ENCODE data around the gene CYSLTR1.
"Not testable (repeated sequence)": the region's sequence is repeated elsewhere in the genome, so short reads cannot be mapped to it uniquely, and the experiment has no call there.

The CYSLTR1 gene

GRCh38 chrX:78316265-78316664 is 11.1 kb downstream of the CYSLTR1 start:
- Histone ChIP-seq H3K4me3 (ENCODE audit: low read length) (no peak overlapping the region), H3K36me3 (ENCODE audit: insufficient read depth, low read length) (no peaks in the 10 kb centered on the region), H3K9me3 (ENCODE audit: low read length) (no peaks in the 10 kb centered on the region), H3K27me3 (ENCODE audit: insufficient read depth, low read length) (no peaks in the 10 kb centered on the region), H3K4me1 (ENCODE audit: insufficient read depth, low read length) (no peaks in the 10 kb centered on the region), H2AFZ (ENCODE audit: low read depth, low read length) (no peak overlapping the region)

- H2AFZ ChIP-seq (ENCODE audit: low read depth, low read length): no peak overlapping the region
- H3K4me3 ChIP-seq (ENCODE audit: low read length): no peak overlapping the region
- H3K36me3 ChIP-seq (ENCODE audit: insufficient read depth, low read length): no peaks in the 10 kb centered on the region
- H3K9me3 ChIP-seq (ENCODE audit: low read length): no peaks in the 10 kb centered on the region
- no peaks in the 10 kb centered on the region for H3K27me3 ChIP-seq (ENCODE audit: insufficient read depth, low read length)
- no peaks in the 10 kb centered on the region for H3K4me1 ChIP-seq (ENCODE audit: insufficient read depth, low read length)
Observed at GRCh38 chrX:78315745-78316144, 11.7 kb downstream of the CYSLTR1 start.

GRCh38 chrX:78314561-78314960 is 12.8 kb downstream of the CYSLTR1 start:
- Histone ChIP-seq H3K9me3 (ENCODE audit: low read length) (no peaks in the 10 kb centered on the region), H3K27me3 (ENCODE audit: insufficient read depth, low read length) (no peaks in the 10 kb centered on the region), H2AFZ (ENCODE audit: low read depth, low read length) (no peak overlapping the region), H3K36me3 (ENCODE audit: insufficient read depth, low read length) (no peaks in the 10 kb centered on the region), H3K4me1 (ENCODE audit: insufficient read depth, low read length) (no peaks in the 10 kb centered on the region), H3K4me3 (ENCODE audit: low read length) (no peak overlapping the region)

- Histone ChIP-seq H3K9me3 (ENCODE audit: low read length) (no peaks in the 10 kb centered on the region), H3K36me3 (ENCODE audit: insufficient read depth, low read length) (no peaks in the 10 kb centered on the region), H3K4me1 (ENCODE audit: insufficient read depth, low read length) (no peaks in the 10 kb centered on the region), H3K27me3 (ENCODE audit: insufficient read depth, low read length) (no peaks in the 10 kb centered on the region), H3K4me3 (ENCODE audit: low read length) (no peak overlapping the region), H2AFZ (ENCODE audit: low read depth, low read length) (no peak overlapping the region)
Observed at GRCh38 chrX:78313526-78313925, 13.9 kb downstream of the CYSLTR1 start.

- Histone ChIP-seq H3K9me3 (ENCODE audit: low read length) (no peaks in the 10 kb centered on the region), H2AFZ (ENCODE audit: low read depth, low read length) (no peak overlapping the region), H3K27me3 (ENCODE audit: insufficient read depth, low read length) (no peaks in the 10 kb centered on the region), H3K4me1 (ENCODE audit: insufficient read depth, low read length) (no peaks in the 10 kb centered on the region), H3K4me3 (ENCODE audit: low read length) (no peak overlapping the region), H3K36me3 (ENCODE audit: insufficient read depth, low read length) (no peaks in the 10 kb centered on the region)
Observed at GRCh38 chrX:78307665-78308064, 19.7 kb downstream of the CYSLTR1 start.

GRCh38 chrX:78303086-78303485 is 24.3 kb downstream of the CYSLTR1 start:
- no peaks in the 10 kb centered on the region for H3K36me3 ChIP-seq (ENCODE audit: insufficient read depth, low read length)
- no peaks in the 10 kb centered on the region for H3K4me1 ChIP-seq (ENCODE audit: insufficient read depth, low read length)
- no peak overlapping the region for H3K4me3 ChIP-seq (ENCODE audit: low read length)
- no peak overlapping the region for H2AFZ ChIP-seq (ENCODE audit: low read depth, low read length)
- H3K27me3 ChIP-seq (ENCODE audit: insufficient read depth, low read length): no peaks in the 10 kb centered on the region
- H3K9me3 ChIP-seq (ENCODE audit: low read length): no peaks in the 10 kb centered on the region

- H3K4me1 ChIP-seq (ENCODE audit: insufficient read depth, low read length); H2AFZ ChIP-seq (ENCODE audit: low read depth, low read length); H3K27me3 ChIP-seq (ENCODE audit: insufficient read depth, low read length); H3K36me3 ChIP-seq (ENCODE audit: insufficient read depth, low read length); H3K4me3 ChIP-seq (ENCODE audit: low read length); H3K9me3 ChIP-seq (ENCODE audit: low read length): not testable (repeated sequence)
Observed at GRCh38 chrX:78300933-78301332, 26.5 kb downstream of the CYSLTR1 start.

- H3K4me3 ChIP-seq (ENCODE audit: low read length): no peak overlapping the region
- H2AFZ ChIP-seq (ENCODE audit: low read depth, low read length): no peak overlapping the region
- no peaks in the 10 kb centered on the region for H3K36me3 ChIP-seq (ENCODE audit: insufficient read depth, low read length)
Observed at GRCh38 chrX:78283511-78283910, 43.9 kb downstream of the CYSLTR1 start.

GRCh38 chrX:78237127-78237526 is 90.3 kb downstream of the CYSLTR1 start:
- H2AFZ ChIP-seq (ENCODE audit: low read depth, low read length): no peak overlapping the region
- no peaks in the 10 kb centered on the region for H3K36me3 ChIP-seq (ENCODE audit: insufficient read depth, low read length)
- no peaks in the 10 kb centered on the region for H3K4me1 ChIP-seq (ENCODE audit: insufficient read depth, low read length)
- H3K9me3 ChIP-seq (ENCODE audit: low read length): no peaks in the 10 kb centered on the region
- H3K27me3 ChIP-seq (ENCODE audit: insufficient read depth, low read length): no peaks in the 10 kb centered on the region
- H3K4me3 ChIP-seq (ENCODE audit: low read length): no peak overlapping the region

More at GRCh38 chrX:78283511-78283910, 43.9 kb downstream of the CYSLTR1 start:
- Histone ChIP-seq H3K4me1 (ENCODE audit: insufficient read depth, low read length) (no peaks in the 10 kb centered on the region), H3K9me3 (ENCODE audit: low read length) (no peaks in the 10 kb centered on the region), H3K27me3 (ENCODE audit: insufficient read depth, low read length) (no peaks in the 10 kb centered on the region)

- not testable (repeated sequence) for H3K4me1 ChIP-seq (ENCODE audit: insufficient read depth, low read length); H3K9me3 ChIP-seq (ENCODE audit: low read length); H3K27me3 ChIP-seq (ENCODE audit: insufficient read depth, low read length); H3K4me3 ChIP-seq (ENCODE audit: low read length); H2AFZ ChIP-seq (ENCODE audit: low read depth, low read length); H3K36me3 ChIP-seq (ENCODE audit: insufficient read depth, low read length)
Observed at GRCh38 chrX:78226047-78226446, 101.4 kb downstream of the CYSLTR1 start.
